ENCODE results near the gene FBXL7. TPM values are rescaled to one million over a fixed set of nuclear protein-coding genes. Genes with fewer than 3 reads are reported as not detected.

The FBXL7 gene
- total RNA-seq, 4 donors from 2014 or later, result 6.5 to 37.0 (median 19.7) TPM

DNA sequence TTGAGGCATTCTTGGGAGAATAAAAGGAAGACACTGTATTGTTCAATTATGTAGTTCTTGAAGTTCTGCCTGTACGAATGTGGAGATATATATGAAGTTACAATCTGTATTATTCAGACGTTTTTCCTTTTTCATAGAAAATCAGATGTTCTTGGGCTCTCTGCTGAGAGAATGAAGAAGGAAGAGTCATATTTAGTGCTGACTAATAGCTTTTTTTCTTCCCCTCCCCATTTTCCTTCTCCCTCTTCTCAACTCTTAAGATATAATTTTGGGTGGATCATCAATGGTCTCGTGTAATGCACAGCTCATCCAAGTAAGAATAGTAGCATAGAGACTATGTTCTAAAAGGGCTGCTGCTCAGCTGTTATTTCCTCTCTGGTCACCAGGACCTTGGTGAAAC lies 23.0 kb upstream of the FBXL7 start:
- H3K4me1 ChIP-seq, result no peaks in the 10 kb centered on the region
- intact Hi-C loops (cut with DNase I; ENCODE audit: low total_unique reads), result no loop called here
- H3K36me3 ChIP-seq, result no peaks in the 10 kb centered on the region
- no peaks in the 10 kb centered on the region for H3K27me3 ChIP-seq
- no peaks in the 10 kb centered on the region for H3K9me3 ChIP-seq
- no peak for DNase-seq
- no peak overlapping the region for H3K4me3 ChIP-seq
- no peak overlapping the region for H3K27ac ChIP-seq
- no peak for TF ChIP-seq POLR2A (IDR thresholded peaks at IDR 0.05)
- TF ChIP-seq, protein P1, sequence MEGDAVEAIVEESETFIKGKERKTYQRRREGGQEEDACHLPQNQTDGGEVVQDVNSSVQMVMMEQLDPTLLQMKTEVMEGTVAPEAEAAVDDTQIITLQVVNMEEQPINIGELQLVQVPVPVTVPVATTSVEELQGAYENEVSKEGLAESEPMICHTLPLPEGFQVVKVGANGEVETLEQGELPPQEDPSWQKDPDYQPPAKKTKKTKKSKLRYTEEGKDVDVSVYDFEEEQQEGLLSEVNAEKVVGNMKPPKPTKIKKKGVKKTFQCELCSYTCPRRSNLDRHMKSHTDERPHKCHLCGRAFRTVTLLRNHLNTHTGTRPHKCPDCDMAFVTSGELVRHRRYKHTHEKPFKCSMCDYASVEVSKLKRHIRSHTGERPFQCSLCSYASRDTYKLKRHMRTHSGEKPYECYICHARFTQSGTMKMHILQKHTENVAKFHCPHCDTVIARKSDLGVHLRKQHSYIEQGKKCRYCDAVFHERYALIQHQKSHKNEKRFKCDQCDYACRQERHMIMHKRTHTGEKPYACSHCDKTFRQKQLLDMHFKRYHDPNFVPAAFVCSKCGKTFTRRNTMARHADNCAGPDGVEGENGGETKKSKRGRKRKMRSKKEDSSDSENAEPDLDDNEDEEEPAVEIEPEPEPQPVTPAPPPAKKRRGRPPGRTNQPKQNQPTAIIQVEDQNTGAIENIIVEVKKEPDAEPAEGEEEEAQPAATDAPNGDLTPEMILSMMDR (IDR thresholded peaks at IDR 0.05), result no peak

DNA sequence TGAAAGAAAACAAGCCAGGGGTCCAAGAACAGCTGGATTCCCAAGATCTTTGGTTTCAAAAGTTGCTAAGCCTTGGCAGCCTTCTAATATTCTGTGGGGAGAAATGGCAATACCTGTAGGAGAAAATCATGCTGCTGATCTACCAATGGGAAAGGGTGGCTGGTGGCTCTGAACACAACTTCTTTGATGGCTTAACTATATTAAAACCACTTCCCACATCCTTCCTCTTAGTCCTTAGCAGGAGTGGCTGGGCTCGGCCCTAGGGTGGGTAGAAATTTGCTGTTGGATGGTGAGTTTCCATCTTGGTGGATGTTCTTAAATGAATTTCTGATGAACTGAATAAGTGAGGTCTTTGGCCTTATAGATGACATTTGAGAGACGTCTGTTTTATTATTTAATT lies 19.5 kb upstream of the FBXL7 start:
- no peak overlapping the region for H3K4me3 ChIP-seq
- no peak overlapping the region for H3K27ac ChIP-seq
- no peak for TF ChIP-seq POLR2A (IDR thresholded peaks at IDR 0.05)
- TF ChIP-seq, protein P1 (IDR thresholded peaks at IDR 0.05), result no peak
- intact Hi-C loops (cut with DNase I; ENCODE audit: low total_unique reads), result no loop called here
- no peaks in the 10 kb centered on the region for H3K9me3 ChIP-seq
- DNase-seq, result no peak
- H3K36me3 ChIP-seq, result no peaks in the 10 kb centered on the region
- no peaks in the 10 kb centered on the region for H3K27me3 ChIP-seq
- H3K4me1 ChIP-seq, result no peaks in the 10 kb centered on the region

DNA sequence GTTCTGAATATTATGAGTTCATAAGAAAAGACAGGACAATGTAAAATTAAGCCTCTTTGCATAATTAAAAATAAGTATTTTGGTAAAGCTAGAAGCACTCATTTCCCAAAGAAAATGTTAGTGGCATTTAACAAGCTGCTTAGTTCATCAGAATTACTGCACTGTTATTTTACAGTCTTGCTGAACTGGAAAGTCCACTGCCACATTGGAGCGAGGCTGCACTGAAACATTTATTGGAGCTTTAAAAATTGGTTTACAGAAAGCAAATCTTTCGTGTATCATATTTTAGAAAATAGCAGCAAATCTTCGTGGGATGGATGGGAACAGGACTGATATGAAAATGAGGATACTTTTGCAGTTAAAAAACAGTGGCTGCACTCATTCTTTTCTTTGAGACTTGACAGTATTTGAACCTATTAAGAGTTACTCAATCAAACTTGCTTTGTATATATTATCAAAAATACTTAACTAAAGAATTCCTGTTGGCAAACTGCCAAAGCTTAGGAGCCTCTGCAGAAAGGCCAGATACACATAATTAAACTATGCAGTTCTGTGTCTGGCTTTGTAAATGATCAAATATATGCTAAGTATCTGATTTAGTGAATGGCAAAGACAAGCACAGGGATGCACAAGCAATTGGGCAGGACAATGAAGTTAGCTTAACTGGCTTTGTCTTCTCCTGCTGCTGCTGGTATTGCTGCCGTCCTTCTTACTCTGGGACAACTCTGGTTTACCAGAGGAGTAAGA lies 16.5 kb upstream of the FBXL7 start:
- DNase-seq, result no peak
- Histone ChIP-seq H3K9me3 (no peaks in the 10 kb centered on the region), H3K36me3 (no peaks in the 10 kb centered on the region), H3K27ac (no peak overlapping the region), H3K4me1 (no peaks in the 10 kb centered on the region), H3K27me3 (no peaks in the 10 kb centered on the region), H3K4me3 (no peak overlapping the region)
- TF ChIP-seq, protein P1 (IDR thresholded peaks at IDR 0.05), result no peak
- TF ChIP-seq POLR2A (IDR thresholded peaks at IDR 0.05), result no peak
- intact Hi-C loops (cut with DNase I; ENCODE audit: low total_unique reads), result no loop called here

DNA sequence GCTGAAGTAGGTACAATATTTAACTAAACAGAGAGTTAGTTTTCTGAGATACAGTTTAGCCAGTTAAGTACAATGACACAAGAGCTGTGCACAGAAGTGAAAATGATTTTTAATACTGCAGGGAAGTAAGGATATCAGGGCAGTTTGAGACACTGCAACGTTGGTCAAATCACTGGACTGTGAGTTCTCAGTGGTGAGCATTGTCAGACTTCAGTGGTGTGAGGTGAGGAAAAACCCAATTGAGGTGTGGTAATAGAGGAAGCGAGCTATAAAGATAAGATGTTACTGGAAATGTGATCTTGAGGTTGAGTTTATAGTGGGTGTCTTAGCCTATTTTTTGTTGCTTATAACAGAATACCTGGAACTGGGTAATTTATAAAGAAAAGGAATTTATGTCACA lies 12.8 kb upstream of the FBXL7 start:
- DNase-seq, result no peak
- Histone ChIP-seq H3K27me3 (no peaks in the 10 kb centered on the region), H3K36me3 (no peaks in the 10 kb centered on the region), H3K9me3 (no peaks in the 10 kb centered on the region), H3K4me3 (no peak overlapping the region), H3K4me1 (no peaks in the 10 kb centered on the region), H3K27ac (no peak overlapping the region)
- intact Hi-C loops (cut with DNase I; ENCODE audit: low total_unique reads), result no loop called here
- TF ChIP-seq, protein P1 (IDR thresholded peaks at IDR 0.05), result no peak
- no peak for TF ChIP-seq POLR2A (IDR thresholded peaks at IDR 0.05)

DNA sequence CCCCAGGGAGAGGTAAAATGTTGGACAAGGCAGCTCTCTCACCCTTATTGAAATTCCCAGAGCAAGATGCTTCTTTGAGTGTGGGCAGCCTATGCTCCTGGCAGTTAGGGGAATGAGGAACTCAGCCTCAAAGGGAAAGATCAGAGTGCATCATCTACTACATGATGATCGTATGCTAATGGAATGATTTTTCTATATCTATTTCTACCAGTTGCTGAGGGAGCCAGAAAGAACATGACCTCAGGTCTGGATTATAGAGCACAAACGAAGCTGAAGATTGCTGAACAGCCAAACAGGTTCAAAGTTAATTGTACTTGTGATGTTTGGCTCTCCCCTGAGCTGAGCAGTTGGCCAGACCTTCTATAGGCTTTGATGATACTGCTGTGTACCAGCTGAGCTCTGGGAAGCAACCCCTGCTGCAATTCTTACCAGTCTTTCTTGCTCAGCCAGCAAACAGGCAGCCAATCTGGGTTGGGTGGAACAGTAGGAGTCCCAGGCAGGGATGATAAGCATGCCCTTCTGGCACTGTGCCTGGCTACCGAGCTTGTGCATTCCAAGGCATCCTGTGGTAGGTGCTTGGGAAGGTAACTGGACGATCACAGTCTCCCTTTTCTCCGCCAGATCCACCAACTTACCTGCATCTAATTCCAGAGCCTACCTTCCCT lies 10.3 kb upstream of the FBXL7 start:
- intact Hi-C loops (cut with DNase I; ENCODE audit: low total_unique reads), result no loop called here
- no peak for TF ChIP-seq POLR2A (IDR thresholded peaks at IDR 0.05)
- TF ChIP-seq, protein P1 (IDR thresholded peaks at IDR 0.05), result no peak
- no peak overlapping the region for H3K4me3 ChIP-seq
- no peaks in the 10 kb centered on the region for H3K9me3 ChIP-seq
- H3K27me3 ChIP-seq, result no peaks in the 10 kb centered on the region
- H3K4me1 ChIP-seq, result no peaks in the 10 kb centered on the region
- no peaks in the 10 kb centered on the region for H3K36me3 ChIP-seq
- H3K27ac ChIP-seq, result no peak overlapping the region
- DNase-seq, result no peak
